Measurements from ENCODE around the gene MRPS23.
"Not testable (repeated sequence)": the region's sequence is repeated elsewhere in the genome, so short reads cannot be mapped to it uniquely, and the experiment has no call there.

The MRPS23 gene

DNA sequence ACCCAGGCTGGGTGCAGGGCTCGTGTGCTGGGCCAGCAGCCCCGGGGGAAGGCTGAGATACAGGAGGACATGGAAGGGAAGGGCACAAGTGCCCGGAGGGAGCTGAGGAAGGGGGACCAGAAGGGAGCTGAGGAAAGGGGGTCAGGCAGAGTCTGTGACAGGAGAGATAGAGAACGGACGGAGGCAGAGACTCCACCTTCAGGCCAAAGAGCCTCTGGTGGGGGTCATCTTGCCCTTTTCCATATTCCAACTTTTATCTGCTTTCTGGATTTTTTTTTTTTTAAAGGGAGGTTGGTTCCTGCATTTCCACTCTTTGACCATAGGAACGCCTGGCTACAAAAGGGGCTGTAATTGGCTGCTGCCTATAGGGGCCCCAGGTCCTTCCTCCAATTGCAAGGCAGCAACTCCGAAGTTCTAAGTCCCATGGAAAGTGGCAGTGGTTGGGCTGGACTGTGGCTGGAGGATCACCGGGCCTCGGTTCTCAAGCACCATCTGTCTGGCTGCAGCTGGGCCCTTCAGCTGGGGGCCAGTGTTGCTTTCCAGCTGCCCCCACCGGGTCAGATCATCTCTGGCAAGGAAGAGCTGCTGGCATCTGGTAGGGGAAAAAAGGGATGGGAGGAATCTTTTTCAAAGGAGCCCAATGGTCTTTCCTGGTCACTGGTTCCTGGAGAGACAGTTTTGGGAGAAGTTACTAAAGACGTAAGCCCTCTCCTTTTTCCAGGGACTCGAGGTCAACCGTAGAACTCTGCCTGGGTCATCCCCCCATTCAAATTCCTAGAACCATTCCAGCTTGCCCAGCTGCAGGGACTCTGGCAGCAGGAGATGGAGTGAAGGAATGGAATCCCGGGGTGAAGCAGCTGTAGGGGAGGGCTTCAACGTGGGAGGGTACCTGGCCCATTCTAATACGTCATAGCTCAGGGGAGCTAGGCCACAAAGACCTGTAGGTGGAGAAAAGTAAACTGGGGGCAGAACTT, 13.1 kb upstream of the MRPS23 start:
- DNase-seq (ENCODE audit: low spot score), result no peak

DNA sequence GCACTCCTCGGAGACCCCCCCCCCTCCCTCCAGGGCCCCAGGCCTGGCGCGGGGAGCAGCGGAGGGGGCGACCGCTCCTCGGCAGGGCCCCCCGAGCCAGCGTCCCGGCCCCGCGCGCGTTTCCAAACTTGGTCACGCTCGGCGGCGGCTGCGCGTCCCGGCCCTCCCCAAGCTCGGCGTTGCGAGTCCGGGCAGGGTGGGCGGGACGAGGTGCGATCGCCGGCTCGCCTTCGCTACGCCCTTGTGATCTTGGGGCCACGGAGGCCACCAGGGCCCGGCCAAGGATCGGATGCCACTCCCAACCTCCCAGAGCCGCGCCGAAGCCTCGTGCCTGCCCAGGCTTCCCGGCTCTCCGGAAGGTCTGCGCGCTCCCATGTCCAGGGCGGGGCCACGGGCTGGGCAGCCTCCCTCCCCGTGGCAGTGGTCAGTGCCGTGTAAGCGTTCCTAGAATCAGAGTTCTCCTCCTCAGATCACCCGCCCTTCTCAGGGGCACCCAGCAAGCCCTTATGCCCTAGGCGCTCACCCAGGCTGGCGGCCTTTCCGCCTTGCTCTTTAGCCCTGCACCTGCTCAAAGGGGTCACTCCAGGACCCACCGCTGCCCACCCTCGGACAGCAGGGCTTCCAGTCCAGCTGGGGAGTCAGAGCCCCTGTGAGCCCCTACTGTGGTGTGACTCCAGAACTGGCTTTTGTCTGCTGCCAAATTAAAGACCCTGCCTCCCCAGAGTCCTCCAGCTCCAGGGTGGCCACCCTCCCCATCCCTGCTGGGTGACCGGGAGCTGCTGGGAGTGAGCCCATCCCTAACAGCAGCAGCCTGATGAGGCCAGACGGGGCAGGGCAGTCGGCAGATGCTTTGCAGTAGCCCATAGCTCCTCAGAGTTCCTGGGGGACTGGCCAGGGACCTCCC, 12.2 kb upstream of the MRPS23 start:
- peak; percentile 83 for DNase-seq (ENCODE audit: low spot score)

DNA sequence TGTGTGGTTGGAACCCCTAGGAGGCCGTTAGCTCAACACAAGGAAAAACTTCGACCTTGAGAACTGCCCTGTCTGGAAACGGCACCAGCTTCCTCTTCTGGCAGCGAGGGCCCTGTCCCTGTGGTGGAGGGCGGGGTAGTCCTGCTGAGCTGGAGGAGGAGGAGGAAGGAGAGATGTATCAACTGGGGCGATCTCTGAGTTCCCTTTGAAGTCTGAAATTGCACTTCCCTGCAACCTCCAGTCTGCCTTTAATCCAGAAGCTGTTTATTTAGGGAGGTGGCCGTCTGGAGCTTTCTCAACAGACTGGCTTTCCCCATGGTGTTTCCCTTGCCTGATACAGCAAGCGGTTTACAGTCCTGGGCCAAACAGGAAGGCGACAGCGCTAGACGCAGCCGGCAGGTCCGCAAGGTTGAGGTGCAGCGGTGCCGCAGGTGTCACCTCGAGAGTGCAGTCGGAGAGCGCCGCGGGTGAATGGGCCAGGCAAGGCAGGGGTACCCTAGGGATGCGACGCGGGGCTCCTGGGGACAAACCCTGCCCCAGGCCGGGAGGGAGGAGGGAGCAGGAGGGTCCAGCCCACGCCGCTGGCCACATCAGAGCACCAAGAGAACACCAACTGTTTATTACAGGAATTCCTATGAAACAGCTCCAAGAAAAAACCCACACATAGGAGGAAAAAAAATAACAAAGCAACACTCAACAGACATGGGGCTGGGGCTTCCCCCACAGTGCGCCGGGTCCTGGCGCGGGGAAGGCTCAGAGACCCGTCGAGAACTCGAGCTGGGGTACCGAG, 11.4 kb upstream of the MRPS23 start:
- peak; percentile 22 for DNase-seq (ENCODE audit: low spot score)

DNA sequence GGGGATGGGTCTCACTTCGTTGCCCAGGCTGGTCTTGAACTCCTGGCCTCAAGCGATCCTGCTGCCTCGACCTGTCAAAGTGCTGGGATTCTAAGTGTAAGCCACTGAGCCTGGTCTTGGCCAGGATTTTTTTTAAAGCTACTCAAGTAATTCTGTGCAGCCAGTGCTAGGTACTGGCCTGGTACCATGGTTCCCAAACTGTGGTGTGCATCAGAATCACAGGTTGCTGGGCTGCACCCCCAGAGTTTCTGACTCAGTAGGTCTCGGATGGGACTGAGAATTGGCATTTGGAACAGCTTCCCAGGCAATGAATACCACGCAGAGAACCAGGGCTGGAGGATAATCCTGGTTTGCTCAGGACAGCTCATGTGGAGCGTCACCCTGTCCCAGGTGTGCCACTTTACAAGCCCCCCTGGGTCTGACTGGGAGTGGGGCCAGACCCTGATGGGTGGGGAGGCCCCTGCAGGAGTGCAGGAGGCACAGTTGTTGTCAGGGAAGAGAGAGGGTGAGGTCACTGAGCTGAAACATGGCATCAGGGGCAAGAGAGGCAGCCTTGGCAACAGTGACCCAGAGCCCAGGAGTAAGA, 10.7 kb upstream of the MRPS23 start:
- no peak for DNase-seq (ENCODE audit: low spot score)

DNA sequence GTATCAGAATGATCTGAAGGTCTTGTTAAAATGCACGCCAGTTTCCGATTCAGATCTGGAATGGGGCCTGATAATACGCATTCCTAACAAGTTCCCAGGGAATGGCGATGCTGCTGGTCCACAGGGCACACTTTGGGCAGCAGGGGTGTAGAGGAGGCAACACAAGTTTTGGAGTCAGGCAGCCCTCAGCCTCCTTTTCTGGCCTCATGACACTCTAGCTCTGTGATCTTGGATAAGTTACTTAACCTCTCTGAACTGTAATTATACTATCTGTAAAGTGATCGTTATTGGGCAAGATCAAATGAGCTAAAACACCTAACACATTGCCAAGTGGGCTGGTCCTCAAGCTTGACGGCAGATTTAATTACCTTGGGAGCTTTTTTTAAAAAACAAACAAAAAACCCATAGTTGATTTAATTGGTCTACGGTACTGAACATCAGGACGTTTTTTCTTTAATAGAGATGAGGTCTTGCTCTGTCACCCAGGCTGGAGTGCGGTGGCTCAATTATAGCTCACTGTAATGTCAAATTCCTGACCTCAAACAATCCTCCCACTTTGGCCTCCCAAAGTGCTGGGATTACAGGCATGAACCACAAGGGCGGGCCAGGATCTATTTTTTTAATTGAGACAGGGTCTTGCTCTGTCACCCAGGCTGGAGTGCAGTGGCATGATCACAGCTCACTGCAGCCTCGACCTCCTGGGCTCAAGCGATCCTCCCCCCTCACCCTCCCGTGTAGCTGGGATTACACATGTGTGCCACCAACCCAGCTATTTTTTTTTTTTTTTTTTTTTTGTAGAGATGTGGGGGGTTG, 10.0 kb upstream of the MRPS23 start:
- no peak for DNase-seq (ENCODE audit: low spot score)

DNA sequence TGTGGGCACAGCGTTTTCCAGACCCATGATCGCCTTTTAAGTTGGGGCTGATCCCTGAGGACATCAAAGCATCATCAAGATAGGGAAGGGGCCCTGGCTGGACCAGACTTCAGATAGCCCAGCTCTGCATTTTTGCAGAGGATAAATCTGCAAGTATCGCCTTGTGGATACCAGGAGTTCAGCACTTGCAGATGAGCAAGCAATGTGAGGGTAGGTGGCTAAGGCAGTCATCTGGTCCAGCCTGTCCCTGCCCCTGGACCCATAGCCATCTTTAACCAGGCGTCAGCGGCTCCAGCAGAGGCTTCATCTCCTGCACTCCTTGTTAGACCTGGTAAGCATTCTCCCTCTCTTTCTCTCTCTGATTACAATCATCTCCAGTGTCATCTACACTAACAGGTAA, 9.0 kb upstream of the MRPS23 start:
- no peak for DNase-seq (ENCODE audit: low spot score)

DNA sequence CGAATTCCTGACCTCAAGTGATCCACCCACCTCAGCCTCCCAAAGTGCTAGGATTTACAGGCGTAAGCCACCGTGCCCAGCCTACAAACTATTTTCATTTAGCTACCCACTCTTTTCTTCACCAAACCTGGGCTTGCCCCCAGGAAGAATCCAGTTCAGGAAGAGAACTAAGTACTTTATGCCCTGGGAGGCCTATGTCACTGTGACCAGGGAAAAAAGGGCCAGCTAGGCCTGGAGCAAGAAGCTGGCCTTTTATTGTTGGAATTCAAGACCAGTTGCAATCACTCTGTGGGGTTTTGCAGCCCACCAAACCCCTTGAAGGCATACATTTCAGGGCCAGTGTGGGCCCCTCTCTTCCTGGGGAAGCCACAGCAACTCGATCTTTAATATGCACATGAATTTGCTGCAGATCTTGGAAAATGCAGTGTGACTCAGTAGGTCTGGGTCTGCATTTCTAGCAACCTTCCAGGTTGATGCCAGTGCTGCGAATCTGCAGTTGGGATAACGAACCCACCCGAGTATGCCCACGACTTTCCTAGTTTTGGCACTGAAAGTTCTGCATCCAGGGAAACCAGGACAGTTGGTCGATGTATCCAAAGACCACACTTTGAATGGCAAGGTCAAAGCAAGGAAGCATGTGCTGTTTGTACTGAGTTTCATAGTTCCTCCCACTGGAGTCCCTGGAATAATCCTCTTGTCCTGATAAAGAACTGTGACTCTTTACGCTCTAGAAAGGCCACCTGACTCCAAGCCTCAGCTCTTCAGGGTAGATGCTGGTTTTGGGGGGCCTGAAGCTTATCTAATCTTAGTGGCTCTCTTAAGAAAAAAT, 7.2 kb upstream of the MRPS23 start:
- no peak for DNase-seq (ENCODE audit: low spot score)

DNA sequence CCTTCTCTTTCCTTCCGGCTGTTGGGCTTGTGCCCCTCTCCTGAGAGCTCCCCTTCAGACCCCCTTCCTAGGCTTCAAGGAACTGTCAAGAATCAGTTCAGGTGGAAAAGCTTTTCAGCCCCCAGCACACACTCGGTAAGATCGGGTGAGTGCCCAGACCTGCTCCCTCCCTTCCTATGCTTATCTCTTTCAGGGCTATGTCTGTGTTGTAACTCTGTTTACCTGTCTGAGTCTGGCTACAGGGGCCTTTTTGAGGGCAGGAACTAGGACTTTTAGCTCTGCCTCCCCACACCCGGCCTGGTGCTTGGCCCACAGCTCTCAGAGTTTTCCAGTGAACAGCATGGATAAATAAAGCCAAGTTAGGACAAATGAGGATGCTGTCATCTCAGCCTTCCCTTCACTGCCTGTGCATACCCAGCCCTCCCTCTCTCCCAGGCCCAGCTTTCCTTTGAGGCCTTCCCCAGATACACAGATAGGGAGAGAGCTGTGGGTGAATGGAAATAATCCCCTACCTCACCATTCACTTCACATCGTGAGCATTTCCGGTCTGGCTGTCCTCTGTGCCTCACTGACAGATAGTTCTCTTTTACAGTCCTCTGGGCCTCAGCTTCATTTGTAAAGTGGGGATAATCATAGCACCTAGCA, 5.7 kb upstream of the MRPS23 start:
- DNase-seq (ENCODE audit: low spot score), result no peak

DNA sequence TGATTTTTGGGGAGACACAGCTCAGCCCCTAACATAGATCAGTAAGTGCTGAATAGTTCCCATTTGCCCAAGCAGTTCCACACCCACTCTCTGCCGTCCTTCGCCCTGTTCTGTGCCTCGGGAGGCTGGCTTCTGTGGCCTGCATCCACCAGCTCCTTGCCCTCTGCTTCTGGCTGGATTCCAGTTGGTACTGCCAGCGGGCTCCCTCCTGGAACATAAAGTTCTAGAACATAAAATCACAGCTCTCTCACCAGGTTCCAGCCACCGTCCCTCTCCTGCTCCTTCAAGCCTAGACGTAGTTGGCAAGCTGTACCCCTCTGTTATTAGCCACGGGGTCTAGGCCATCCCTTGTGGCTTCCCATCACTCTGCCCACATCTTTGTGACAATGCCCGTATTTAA, 3.9 kb upstream of the MRPS23 start:
- DNase-seq (ENCODE audit: low spot score), result no peak

DNA sequence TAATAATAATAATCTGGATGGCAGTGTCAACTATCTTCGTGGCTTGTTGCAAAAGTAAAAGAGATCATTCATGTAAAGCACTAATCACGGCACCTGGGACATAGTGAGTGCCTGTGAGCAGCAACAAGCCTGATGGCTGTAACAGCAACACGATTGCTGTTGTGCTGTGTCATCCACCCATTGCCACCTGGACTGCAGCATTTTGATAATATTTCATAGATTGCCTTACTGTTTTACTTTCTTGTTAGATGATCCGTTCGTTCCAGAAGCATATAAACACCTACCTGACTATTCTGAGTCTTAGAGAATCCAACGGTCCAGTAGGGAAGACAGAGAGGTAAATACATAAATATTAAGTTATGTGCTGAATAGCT, 3.1 kb upstream of the MRPS23 start:
- no peak for DNase-seq (ENCODE audit: low spot score)

DNA sequence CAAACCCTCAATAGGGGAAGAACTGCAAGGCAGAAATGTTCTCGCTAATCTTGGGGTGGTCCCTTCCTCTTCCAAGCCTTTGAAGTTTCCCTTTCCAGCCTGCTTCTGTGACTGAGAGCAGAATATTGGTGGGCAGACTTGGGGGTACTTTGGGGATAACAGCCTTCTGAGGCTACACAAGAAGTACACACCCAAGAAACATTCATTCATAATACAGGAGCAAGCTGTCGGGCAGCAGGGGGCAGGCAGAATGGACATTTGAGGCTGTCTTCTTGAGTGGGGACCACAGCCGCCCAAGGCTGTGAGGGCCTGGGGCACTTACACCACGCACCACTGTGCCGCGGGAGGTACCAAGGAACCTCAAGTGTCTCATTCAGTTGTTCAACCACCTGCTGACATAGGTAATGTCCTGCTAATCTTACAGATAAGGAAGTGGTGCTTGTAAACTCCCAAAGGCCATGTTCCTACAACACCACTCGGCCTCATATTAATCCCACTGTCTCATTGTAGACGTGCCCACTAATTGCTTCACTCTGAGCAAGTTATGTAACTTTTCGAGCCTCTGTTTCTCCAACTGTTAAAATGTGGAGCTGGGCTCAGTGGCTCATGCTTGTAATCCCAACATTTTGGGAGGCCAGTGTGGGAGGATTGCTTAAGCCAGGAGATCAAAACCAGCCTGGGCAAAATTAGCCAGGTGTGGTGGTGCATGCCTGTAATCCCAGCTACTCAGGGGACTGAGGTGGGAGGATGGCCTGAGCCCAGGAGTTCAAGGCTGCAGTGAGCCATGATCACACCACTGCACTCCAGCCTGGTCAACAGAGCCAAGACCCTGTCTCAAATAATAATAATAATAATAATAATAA, 2.5 kb upstream of the MRPS23 start:
- DNase-seq (ENCODE audit: low spot score), result no peak

DNA sequence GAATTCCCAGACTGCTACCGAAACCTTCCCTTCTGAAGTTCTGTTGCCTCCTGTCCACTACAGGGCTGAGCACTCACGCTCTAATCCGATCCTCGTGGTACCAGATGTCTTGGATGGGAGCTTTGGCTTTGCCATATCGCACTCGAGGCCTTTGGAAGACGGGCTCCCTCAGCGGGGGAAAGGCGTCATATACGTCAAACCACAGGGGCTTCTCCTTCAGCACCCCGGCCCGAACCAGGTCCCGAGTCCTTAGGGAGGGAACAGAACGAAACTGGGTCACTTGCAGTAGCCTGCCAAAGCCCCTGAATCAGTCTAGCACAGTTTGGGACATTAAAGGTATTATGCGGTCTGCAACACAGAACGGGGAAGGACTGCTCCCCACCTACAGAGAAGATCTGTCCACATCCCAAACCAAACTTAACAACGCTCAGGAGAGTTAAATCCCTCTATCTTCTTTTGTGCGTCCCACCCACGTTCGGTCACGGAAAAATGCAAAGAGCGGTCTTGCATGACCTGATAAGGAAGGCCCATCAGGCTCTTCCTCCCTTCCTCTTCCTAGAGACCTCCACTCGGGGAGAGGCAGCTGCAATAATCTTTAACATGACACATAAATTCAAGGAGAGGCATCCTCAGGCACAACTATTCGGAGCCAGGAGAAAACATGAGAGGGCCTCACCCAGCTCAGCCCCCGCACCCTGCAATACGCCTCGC, 526 bp downstream of the MRPS23 start:
- DNase-seq (ENCODE audit: low spot score), result no peak

DNA sequence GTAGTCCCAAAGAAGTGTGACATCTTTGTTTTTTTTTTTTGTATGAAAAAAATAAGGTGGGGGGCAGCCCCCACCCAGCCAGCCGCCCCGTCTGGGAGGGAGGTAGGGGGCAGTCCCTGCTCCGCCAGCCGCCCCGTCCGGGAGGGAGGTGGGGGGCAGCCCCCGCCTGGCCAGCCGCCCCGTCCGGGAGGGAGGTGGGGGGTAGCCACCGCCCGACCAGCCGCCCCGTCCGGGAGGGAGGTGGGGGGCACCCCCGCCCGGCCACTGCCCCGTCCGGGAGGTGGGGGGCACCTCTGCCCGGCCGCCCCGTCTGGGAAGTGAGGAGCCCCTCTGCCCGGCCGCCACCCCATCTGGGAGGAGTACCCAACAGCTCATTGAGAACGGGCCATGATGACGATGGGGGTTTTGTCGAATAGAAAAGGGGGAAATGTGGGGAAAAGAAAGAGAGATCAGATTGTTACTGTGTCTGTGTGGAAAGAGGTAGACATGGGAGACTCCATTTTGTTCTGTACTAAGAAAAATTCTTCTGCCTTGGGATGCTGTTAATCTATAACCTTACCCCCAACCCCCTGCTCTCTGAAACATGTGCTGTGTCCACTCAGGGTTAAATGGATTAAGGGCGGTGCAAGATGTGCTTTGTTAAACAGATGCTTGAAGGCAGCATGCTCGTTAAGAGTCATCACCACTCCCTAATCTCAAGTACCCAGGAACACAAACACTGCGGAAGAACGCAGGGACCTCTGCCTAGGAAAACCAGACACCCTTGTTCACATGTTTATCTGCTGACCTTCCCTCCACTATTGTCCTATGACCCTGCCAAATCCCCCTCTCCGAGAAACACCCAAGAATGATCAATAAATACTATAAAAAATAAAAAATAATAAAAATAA, 3.5 kb downstream of the MRPS23 start:
- not testable (repeated sequence) for DNase-seq (ENCODE audit: low spot score)

DNA sequence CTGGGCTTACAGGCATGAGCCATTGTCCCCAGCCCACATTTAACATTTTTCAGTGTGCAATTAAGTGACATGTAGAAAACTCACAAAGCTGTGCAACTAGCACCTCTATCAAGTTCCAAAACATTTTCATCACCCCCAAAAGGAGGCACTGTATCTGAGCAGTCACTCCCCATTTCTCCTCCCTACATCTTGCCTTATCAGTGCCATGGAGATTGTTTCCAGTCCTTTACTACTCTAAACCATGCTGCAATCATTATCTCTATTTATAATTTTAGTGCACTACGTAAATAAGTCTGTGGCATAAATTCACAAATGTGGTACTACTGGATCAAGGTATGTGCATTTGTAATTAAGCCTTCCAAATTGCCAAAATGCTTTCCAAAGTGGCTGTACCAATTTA, 7.6 kb downstream of the MRPS23 start:
- DNase-seq (ENCODE audit: low spot score), result no peak

DNA sequence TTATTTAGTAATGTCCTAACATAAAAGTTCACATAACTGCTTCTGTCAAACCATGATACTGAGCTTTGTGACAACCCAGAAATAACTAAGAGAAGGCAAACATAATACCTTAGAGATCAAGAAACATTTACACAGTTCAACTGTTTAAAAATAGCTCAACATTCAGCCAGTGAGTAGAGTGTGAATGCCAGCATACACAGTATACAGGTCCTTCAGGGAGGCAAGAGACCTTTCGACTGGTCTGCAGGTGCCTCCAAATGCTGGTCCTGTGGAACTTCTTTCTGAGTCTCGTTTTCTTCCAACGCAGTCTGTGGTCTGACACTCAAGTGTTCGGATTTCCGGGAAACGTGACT, 10.3 kb downstream of the MRPS23 start:
- no peak for DNase-seq (ENCODE audit: low spot score)

DNA sequence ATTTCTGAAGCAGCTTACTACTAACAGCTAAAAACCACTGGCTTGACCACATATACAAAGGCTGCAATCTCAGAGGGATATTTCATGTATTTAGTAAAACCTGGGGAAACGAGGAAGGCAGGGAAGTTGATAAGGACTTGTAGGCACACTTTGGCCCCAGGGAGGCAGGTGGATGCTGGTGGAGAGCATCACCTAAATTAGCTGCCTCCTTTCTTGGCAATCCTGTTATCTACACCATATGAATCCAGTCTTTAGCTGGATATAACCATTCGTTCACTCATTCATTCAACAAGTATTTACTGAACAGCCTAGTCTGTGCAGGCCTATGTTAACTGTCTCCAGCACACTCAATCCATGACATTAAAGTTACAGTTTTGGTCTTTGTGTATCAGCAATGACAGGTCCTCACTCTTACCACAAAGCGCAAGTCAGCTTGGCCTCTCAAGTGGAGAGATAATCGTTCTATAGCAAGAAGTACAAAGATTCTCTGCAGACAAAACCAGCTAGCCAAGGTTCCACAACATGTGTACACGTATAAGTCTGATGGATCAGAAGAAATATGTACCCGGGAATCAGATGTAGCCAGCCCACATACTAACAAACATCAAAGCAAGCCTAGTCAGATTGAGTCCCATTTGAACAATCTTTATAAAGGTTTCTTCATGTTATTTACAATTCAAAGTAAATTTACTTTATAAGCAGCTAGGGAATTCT, 10.8 kb downstream of the MRPS23 start:
- no peak for DNase-seq (ENCODE audit: low spot score)
